ENCODE measurements around the gene EFNA3. TPM values are rescaled to one million over a fixed set of nuclear protein-coding genes. Genes with fewer than 3 reads are reported as not detected.
A peak's percentile ranks its signal among the peaks of the same experiment; 100 is the strongest.

The EFNA3 gene
- total RNA-seq, 1 experiment from 2014 or later: 2.3 TPM

DNA sequence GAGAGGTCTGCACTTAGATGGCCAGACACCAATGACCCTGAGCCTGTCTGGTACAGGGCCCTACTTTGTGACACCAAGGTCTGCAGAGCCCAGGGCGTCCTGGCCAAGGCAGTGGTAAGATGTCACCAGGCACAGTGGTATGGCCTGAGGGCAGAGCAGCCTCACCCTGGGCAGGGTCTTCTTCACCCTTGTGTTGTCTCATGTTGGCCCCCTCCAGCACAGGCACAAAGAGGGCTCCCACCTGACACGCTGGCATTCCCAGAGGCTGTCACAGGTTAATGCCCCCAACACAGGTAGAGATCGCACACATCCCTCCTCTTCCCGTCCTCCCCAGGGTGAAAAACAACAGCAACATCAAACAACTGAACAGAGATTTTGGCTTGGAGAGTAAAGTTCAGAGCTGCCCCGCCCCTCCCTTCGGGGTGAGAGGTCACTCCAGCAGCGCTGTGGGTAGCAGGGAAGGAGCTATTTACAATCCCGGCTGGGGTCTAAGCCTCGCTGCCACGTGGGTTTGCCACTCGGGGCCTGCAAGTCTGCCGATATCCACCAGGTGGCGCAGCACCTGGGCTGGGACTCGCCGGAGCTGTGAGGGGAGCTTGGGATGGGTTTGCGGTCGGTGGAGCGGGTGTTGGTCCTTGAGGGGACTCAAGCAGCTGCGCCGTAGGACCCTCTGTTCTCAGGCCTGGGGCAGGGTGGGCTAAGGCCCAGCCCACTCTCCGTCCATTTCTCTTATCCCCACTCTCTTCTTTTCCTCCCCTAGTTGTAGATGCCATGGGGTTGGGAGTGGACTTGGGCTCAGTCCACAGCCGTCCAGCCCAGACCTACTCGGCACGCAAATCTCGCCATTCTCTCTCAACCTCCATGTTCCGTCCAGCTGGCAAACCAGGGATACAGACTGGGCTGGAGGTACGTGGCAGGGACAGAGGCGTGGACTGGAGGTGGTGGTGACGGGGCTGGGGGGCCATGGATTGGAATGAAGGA is 12.7 kb downstream of the EFNA3 start:
- intact Hi-C loops (cut with micrococcal nuclease; ENCODE audit: unreplicated experiment): loop anchor here (2.0 to 5.0 kb wide), 2 partner anchors 36 to 77 kb away; partner anchors contain the start of gene EFNA1
- ChIA-PET CTCF (interaction anchor here (0.5 to 2.0 kb wide), 11 partner anchors 9 to 81 kb away, joined by 3 to 27 read pairs (median 5); partner anchors contain the start of genes KRTCAP2 and SLC50A1), POLR2A (interaction anchor here (0.8 kb wide), 1 partner anchor 81 kb away, joined by 3 read pairs; no protein-coding TSS in a partner anchor)
- in situ Hi-C loops (cut with HindIII; ENCODE audit: low pct_unique_long_range_greater_than_20kb, low sequenced_read_pairs): no loop called here
- Histone ChIP-seq H3K27me3 (ENCODE audit: control insufficient read depth, insufficient read depth, low read length) (peaks cover 2% of the 10 kb centered on the region; the same call in 1 of the 2 replicates), H3K4me3 (ENCODE audit: low read depth in 2 of 2, low read length in 2 of 2) (peak overlapping the region in 1 of 2 experiments; percentile 33; a peak in 2 of 4 replicates), H3K36me3 (ENCODE audit: control insufficient read depth, insufficient read depth, low read length) (no peaks in the 10 kb centered on the region), H3K4me1 (ENCODE audit: control insufficient read depth, insufficient read depth, low read length) (peaks cover 16% of the 10 kb centered on the region; the same call in 1 of the 2 replicates), H3K27ac (ENCODE audit: low read length) (peak overlapping the region; percentile 24; the same call in 1 of the 2 replicates), H3K9me3 (ENCODE audit: control insufficient read depth, insufficient read depth, low read depth, low read length) (no peaks in the 10 kb centered on the region)
- TF ChIP-seq TCF7L2 (IDR thresholded peaks at IDR 0.05; ENCODE audit: low read depth, low read length) (no peak), SIN3A (IDR thresholded peaks at IDR 0.05; ENCODE audit: borderline replicate concordance, insufficient read depth, low read depth, low read length) (no peak)
- TF ChIP-seq, protein P1, sequence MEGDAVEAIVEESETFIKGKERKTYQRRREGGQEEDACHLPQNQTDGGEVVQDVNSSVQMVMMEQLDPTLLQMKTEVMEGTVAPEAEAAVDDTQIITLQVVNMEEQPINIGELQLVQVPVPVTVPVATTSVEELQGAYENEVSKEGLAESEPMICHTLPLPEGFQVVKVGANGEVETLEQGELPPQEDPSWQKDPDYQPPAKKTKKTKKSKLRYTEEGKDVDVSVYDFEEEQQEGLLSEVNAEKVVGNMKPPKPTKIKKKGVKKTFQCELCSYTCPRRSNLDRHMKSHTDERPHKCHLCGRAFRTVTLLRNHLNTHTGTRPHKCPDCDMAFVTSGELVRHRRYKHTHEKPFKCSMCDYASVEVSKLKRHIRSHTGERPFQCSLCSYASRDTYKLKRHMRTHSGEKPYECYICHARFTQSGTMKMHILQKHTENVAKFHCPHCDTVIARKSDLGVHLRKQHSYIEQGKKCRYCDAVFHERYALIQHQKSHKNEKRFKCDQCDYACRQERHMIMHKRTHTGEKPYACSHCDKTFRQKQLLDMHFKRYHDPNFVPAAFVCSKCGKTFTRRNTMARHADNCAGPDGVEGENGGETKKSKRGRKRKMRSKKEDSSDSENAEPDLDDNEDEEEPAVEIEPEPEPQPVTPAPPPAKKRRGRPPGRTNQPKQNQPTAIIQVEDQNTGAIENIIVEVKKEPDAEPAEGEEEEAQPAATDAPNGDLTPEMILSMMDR (IDR thresholded peaks at IDR 0.05): peak; percentile 98
- DNase-seq (ENCODE audit: low read depth, low spot score) (no peak), ATAC-seq (peak; percentile 69)
- no TSS peak for BruUV-seq (replicated peaks)

GRCh38 chr1:155092131-155092530 is 13.5 kb downstream of the EFNA3 start:
- BruUV-seq (replicated peaks): no TSS peak
- POLR2A ChIA-PET: no interaction called here
- in situ Hi-C loops (cut with HindIII; ENCODE audit: low pct_unique_long_range_greater_than_20kb, low sequenced_read_pairs): no loop called here

More at GRCh38 chr1:155092131-155092530, 13.5 kb downstream of the EFNA3 start:
- TF ChIP-seq, protein P1 (IDR thresholded peaks at IDR 0.05): no peak
- TF ChIP-seq, protein P2, sequence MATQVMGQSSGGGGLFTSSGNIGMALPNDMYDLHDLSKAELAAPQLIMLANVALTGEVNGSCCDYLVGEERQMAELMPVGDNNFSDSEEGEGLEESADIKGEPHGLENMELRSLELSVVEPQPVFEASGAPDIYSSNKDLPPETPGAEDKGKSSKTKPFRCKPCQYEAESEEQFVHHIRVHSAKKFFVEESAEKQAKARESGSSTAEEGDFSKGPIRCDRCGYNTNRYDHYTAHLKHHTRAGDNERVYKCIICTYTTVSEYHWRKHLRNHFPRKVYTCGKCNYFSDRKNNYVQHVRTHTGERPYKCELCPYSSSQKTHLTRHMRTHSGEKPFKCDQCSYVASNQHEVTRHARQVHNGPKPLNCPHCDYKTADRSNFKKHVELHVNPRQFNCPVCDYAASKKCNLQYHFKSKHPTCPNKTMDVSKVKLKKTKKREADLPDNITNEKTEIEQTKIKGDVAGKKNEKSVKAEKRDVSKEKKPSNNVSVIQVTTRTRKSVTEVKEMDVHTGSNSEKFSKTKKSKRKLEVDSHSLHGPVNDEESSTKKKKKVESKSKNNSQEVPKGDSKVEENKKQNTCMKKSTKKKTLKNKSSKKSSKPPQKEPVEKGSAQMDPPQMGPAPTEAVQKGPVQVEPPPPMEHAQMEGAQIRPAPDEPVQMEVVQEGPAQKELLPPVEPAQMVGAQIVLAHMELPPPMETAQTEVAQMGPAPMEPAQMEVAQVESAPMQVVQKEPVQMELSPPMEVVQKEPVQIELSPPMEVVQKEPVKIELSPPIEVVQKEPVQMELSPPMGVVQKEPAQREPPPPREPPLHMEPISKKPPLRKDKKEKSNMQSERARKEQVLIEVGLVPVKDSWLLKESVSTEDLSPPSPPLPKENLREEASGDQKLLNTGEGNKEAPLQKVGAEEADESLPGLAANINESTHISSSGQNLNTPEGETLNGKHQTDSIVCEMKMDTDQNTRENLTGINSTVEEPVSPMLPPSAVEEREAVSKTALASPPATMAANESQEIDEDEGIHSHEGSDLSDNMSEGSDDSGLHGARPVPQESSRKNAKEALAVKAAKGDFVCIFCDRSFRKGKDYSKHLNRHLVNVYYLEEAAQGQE (IDR thresholded peaks at IDR 0.05; ENCODE audit: insufficient read depth in 1 of 2, low read depth in 2 of 2, low read length in 1 of 2): no peak
- no peak for TF ChIP-seq POLR2AphosphoS5 (IDR thresholded peaks at IDR 0.05; ENCODE audit: low read depth, low read length)
- no peak for TF ChIP-seq SIN3A (IDR thresholded peaks at IDR 0.05; ENCODE audit: borderline replicate concordance, insufficient read depth, low read depth, low read length)
- no peak for TF ChIP-seq TCF7L2 (IDR thresholded peaks at IDR 0.05; ENCODE audit: low read depth, low read length)
- no peaks in the 10 kb centered on the region for H3K9me3 ChIP-seq (ENCODE audit: control insufficient read depth, insufficient read depth, low read depth, low read length)
- H3K4me1 ChIP-seq (ENCODE audit: control insufficient read depth, insufficient read depth, low read length): peaks cover 16% of the 10 kb centered on the region; the same call in 1 of the 2 replicates
- no peaks in the 10 kb centered on the region for H3K36me3 ChIP-seq (ENCODE audit: control insufficient read depth, insufficient read depth, low read length)
- CTCF ChIA-PET: interaction anchor here (0.6 to 2.0 kb wide), 6 partner anchors 13 to 81 kb away, joined by 3 to 27 read pairs (median 8); partner anchors contain the start of genes KRTCAP2 and SLC50A1
- peaks cover 2% of the 10 kb centered on the region; the same call in 1 of the 2 replicates for H3K27me3 ChIP-seq (ENCODE audit: control insufficient read depth, insufficient read depth, low read length)
- no peak overlapping the region for H3K4me3 ChIP-seq (ENCODE audit: low read depth in 2 of 2, low read length in 2 of 2)
- intact Hi-C loops (cut with micrococcal nuclease; ENCODE audit: unreplicated experiment): loop anchor here (2.0 to 5.0 kb wide), 2 partner anchors 35 to 77 kb away; partner anchors contain the start of gene EFNA1
- ATAC-seq (no peak), DNase-seq (ENCODE audit: low read depth, low spot score) (no peak)
- no peak overlapping the region for H3K27ac ChIP-seq (ENCODE audit: low read length)

All from Panc1 (cell line).